GM12891 (cell line): ENCODE measurements around the gene AFAP1L1.

Experiments
- PAX5 ChIP-seq: IDR thresholded peaks from 2 replicates; pipeline ENCODE4 v1.6.1; 2011; ENCODE audit warnings: low read length, moderate library complexity, mild to moderate bottlenecking; ENCODE audit not compliant: insufficient read depth, severe bottlenecking
- POLR2A ChIP-seq: IDR thresholded peaks from 2 replicates; pipeline ENCODE4 v1.6.1; 2011; ENCODE audit warnings: low read depth, low read length, control low read depth
- POLR2AphosphoS5 ChIP-seq: IDR thresholded peaks from 2 replicates; pipeline ENCODE4 v1.6.1; 2011; ENCODE audit warnings: low read depth, low read length, control low read depth
- SPI1 ChIP-seq: IDR thresholded peaks from 2 replicates; pipeline ENCODE4 v1.6.1; 2011; ENCODE audit warnings: low read depth, low read length, control low read depth
- TAF1 ChIP-seq: IDR thresholded peaks from 2 replicates; pipeline ENCODE4 v1.6.1; 2011; ENCODE audit warnings: low read depth, low read length, control low read depth

GRCh38 chr5:149298163-149298562, 26.5 kb downstream of the AFAP1L1 start:
- TF ChIP-seq SPI1, result no peak
- TF ChIP-seq POLR2A, result no peak
- no peak for TF ChIP-seq POLR2AphosphoS5
- no peak for TF ChIP-seq TAF1
- TF ChIP-seq PAX5, result no peak
